ENCODE data around the gene TMEM40. TPM values are rescaled to one million over a fixed set of nuclear protein-coding genes. Genes with fewer than 3 reads are reported as not detected.
"Not testable (repeated sequence)": the region's sequence is repeated elsewhere in the genome, so short reads cannot be mapped to it uniquely, and the experiment has no call there.

TMEM40 gene, protein sequence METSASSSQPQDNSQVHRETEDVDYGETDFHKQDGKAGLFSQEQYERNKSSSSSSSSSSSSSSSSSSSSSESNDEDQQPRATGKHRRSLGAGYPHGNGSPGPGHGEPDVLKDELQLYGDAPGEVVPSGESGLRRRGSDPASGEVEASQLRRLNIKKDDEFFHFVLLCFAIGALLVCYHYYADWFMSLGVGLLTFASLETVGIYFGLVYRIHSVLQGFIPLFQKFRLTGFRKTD
- total RNA-seq = not detected in 2 replicates

- no peak for DNase-seq (ENCODE audit: low read depth, low spot score)
These were observed at the start of gene TMEM40 for GRCh38 chr3:12759097-12759679. TMEM40 (minus strand) TSS chr3:12759259; CDS start chr3:12749832, 9,427 bp downstream.

DNA sequence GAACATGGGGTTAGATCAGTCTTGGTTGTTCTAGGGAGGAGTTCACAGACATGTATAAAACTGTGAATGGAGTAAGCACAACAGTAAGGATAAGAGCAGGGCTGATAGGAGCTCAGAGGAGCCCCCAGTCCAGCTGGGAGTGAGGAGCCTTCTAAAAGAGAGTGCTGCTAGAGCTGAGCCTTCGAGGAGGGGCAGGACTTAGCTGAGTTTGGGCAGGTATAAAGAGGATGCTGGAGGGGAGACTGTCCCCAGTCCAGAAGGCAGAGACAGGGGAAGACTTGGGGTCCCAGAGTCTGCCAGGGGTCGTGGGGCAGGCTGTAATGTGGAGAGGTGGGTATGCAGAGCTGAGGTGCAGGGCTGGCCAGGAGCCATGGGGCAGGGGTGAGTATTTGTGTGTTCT, 49.5 kb upstream of the TMEM40 start:
- no peak for DNase-seq (ENCODE audit: low read depth, low spot score)

DNA sequence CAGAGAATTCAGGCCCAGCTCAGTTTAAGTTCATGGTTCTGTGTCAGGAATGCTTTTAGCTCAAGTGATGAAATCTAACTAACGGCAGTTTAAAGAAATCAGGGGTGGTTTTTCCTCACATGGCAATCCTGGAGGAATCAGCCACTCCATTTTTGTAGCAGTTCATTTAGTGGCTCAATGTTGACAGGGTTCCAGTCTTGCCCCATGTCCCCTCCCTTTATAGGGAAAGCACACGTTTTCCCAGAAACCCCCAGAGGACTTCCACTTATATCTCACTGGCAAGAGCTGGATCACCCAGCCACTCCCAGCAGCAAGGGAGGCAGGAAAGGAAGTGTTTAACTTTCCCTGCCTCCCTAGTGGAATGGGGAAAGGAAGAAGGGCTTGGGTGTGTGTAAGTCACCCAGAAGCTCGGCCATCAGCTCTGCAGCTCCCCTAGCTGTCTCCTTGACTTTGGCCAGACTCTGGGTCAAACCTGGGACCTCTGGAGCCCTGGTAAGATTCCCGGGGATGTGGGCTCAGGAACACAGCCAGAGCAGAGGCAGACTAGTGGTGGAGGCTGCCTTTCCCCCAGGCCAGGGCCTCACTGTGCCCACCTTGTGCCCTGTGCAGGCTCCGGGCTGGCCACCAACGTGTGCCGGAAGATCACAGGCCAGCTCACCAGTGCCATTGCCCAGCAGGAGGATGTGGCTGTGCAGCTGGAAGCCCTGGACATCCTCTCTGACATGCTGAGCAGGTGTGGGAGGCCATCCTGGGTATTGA, 48.7 kb upstream of the TMEM40 start:
- DNase-seq (ENCODE audit: low read depth, low spot score) = no peak

DNA sequence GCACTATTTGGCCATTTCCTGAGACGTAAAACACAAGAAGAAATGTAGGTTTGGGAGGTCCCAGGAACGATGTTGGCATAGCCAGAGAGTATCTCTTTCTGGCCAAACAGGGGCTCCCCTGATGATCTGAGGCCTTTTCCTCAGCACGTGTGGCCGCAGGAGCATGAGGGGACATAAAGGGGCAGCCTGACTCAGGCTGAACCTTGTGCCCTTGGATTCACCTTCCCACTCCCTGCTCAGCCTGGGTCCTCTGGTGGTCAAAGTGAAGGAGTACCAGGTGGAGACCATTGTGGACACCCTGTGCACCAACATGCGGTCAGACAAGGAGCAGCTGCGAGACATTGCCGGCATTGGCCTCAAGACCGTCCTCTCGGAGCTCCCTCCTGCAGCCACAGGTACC, 48.0 kb upstream of the TMEM40 start:
- no peak for DNase-seq (ENCODE audit: low read depth, low spot score)

DNA sequence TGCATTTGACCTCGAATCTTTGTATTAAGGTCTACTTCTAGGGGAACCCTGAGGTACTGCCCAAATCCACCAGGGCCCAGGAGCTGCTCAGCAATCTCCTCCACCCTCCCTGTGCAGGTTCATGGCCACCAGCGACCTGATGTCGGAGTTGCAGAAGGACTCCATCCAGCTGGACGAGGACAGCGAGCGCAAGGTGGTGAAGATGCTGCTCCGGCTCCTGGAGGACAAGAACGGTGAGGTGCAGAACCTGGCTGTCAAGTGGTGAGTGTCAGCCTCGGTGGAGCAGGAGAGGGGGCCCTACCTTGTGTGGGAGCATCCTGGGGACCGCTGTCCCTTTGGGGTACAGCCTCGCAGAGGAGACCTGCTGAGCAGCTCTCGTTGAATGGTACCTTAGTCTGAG, 44.3 kb upstream of the TMEM40 start:
- no peak for DNase-seq (ENCODE audit: low read depth, low spot score)

DNA sequence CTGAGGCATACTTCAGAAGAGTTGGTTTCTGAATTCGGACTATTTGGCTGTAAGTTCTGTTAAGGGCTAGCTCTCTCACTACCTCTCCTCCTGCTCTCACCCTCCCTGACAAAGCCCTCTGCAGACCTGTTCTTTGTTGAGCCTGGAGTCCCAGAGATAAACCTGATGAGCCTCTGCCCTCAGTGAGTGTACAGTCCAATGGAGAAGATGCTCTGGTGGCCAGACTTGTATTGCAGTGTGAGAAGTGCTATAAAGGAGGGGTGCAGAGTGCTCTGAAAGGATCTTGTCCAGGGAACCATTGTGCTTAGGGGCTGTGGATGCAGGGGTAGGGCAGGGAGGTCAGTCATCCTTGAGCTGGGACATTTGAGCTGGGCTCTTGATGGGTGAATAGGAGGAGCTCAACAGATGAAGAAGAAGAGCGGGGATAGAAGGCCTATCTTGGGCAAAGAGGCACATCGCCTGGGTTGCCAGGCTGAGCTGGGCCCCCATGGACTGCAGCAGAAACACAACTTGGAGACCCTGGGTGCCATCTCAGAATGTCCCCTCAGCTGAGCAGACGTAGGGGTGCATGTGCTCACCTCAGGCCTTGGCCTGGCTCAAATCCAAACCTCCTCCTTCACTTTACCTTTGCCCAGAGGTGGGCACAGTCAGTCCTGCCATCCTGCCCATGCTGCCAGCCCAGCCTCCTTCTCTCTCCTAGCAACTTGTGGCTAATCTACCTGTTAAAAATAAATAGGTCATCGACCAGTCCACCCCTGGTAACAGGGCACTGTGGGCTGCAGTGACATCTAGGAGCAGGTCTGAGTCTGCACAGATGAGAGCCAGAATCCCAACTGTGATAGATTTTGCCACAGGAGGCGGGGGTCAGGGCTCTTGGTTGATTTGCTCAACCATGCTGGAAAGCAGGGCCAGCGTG, 40.7 kb upstream of the TMEM40 start:
- DNase-seq (ENCODE audit: low read depth, low spot score) = no peak

DNA sequence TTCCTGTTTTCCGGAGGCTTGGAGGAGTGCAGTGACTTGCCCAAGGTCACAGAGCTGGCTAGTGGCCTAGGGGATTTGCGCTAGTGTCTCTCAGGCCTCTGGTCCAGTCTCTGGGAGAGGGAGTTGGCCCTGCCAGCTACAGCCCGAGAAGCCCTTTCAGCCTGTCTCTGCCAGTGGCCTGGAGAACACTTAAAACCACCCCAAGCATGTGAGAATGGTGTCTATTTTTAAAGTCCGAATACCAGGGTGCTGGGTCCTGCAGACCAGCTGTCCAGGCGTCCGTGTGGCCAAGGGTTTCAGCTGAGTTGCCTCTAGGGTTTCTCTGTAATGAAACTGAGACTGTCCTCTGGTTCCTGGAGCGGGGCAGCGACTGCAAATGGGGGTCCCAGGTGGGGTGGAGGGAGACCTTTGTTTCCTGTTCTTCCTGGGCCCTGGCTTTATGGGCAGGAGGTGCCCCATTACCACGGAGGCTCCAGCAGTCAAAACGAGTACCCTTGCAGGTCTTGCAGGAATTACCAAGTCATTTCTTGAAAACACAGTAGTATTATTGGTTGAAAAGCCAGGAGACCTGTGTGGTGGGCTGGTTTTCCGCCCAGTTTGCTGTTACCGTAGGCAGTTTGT, 39.6 kb upstream of the TMEM40 start:
- no peak for DNase-seq (ENCODE audit: low read depth, low spot score)

GRCh38 chr3:12797892-12798558, 39.0 kb upstream of the TMEM40 start:
- DNase-seq (ENCODE audit: low read depth, low spot score) = no peak

DNA sequence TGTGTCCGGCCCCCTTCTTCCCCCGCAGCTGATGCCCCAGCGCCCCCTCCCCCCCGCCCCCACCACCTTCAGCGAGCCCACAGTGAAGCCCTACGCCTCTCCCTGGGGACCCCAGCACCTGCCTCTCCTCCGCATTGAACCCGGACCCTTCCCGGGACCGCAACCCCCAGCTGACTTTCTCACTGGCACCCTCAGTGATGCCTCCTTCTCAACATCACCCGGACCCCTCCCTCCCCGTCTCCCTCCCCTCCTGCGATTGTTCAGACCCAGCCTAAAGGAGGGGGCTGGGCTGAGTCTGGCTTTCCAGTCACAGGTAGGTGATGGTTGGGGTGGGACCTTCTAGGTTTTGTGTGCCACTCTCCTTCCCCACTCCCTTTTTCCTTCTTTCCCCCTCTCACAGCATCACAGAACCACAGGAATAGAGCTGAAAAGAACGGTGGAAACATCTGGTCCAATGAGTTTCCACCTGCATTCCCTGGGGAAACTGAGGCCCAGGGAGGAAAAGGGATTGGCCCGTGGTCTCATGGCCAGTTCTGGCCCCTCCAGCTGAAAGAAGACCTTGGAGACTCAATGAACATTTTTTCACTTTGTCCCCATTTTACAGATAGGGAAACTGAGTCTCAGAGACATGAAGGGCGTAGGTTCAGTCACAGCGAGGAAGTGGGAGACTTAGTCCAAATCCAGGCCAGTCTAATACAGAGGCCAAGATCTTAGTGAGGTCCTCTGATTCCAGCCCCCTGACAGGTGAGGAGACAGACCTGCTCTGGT, 38.2 kb upstream of the TMEM40 start:
- DNase-seq (ENCODE audit: low read depth, low spot score) = no peak

GRCh38 chr3:12796171-12797123, 37.4 kb upstream of the TMEM40 start, which contains the start of gene CAND2:
CAND2 (plus strand) TSS chr3:12796680; CDS start chr3:12796721, 41 bp downstream.
- no peak for DNase-seq (ENCODE audit: low read depth, low spot score)

DNA sequence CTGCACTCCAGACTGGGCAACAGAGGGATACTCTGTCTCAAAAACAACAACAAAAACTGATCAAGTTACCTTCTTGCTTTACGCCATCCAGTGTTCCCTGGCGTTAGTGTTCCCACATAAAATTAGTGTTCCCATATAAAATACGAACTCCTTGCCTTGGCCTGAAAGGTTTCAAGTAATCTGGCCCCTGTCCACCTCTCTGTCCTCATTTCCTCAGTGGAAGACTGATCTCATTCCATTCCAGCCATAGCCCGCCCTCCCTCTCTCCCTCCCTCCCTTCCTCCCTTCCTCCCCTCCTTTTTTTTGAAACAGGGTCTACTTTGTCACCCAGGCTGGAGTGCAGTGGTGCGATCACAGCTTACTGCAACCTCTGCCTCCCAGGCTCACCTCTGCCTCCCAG, 34.6 kb upstream of the TMEM40 start:
- DNase-seq (ENCODE audit: low read depth, low spot score) = no peak

GRCh38 chr3:12791430-12791829, 32.4 kb upstream of the TMEM40 start:
- no peak for DNase-seq (ENCODE audit: low read depth, low spot score)

DNA sequence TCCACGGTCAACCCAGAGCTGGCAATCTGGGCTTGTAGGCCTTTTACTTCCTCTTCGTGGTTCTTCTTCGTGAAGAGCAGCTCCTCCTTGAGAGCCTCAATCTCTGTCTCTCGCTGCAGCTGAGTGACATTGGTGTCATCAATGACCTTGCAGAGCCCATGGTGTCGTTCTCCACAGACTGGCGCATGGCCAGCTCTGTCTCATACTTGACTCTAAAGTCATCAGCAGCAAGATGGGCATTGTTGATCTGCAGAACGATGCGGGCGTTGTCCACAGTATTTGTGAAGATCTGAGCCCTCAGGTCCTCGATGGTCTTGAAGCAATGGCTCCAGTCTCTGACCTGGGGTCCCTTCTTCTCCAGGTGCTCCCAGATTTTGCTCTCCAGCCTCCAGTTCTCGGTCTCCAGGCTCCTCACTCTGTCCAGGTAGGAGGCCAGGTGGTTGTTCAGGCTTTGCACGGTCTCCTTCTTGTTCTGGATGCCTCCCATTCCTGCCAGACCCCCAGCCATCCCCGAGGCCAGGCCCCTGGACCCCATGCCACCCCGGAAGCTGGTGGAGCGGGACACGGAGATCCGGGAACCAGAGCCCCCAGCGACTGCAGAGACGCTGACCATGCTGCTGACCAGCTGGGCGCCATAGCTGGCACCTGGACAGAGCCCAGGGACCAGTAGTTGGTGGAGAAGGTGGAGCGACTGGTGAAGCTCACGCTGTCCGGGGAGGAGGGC, 29.1 kb upstream of the TMEM40 start:
- not testable (repeated sequence) for DNase-seq (ENCODE audit: low read depth, low spot score)

DNA sequence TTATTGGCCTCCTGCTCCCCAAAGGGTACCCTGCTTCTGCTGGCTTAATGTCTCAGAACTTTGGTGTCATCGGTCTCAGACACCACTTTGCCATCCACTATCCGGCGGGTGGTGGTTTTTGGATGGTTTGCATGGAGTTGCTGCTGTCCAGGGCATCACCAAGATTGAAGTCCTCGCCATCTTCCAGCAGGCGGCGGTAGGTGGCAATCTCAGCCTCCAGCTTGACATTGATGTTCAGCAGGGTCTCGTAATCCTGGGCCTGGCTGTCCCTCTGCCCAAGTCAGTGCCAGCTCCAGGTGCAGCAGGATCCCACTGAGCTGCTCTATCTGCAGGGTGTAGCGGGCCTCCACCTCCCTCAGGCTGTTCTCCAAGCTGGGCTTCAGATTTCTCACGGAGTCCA, 28.3 kb upstream of the TMEM40 start:
- DNase-seq (ENCODE audit: low read depth, low spot score) = not testable (repeated sequence)

- no peak for DNase-seq (ENCODE audit: low read depth, low spot score)
These were observed 26.0 kb upstream of the TMEM40 start for GRCh38 chr3:12785096-12785495.

DNA sequence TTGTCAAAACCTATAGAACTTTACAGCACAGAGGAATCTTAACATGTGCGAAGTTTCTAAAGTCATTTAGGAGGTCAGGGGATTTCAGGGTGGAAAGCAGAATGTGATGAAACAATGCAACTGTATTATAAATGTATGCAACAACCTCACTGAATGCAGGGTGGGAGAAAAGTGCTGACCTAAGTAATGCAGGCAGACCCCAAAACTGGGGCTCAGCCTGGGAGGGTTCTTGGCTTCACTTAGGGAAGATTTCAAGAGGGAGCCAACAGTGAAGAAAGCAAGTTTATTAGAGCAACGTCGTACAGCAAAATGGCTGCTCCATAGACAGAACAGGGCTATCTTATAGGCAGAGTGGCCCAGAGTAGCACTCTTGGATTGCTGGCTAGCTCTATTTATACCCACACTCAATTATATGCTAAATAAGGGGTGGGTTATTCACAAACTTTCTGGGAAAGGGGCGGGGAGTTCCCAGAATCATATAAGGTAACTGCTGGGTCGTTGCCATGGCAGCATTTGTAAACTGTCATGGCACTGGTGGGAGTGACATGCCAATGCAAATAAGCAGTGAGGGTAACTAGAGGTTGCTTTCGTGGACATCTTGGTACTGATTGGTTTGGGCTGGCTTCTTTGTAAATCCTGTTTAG, 23.2 kb upstream of the TMEM40 start:
- no peak for DNase-seq (ENCODE audit: low read depth, low spot score)

DNA sequence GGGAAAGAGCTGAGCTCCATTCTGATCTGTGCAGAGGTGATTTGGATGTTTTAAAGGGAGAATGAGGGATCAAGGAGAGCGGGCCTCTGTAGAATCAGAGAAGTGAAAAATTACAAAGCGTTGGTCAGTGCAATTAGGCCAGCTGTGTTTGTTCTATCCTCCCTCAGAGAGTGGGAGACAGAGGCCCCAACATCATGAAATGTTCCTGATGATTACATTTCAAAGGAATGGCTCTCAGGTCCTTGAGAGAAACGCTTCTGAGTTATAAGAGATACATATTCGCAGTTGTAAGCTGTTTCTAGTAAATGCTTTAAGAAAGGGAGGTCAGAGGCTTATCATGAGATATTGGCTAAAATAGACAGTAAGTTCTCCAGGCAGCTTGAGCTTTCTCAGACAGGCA, 21.7 kb upstream of the TMEM40 start:
- no peak for DNase-seq (ENCODE audit: low read depth, low spot score)

Measured in pulmonary artery endothelial cell (primary cell).